ENCODE measurements around the gene CLSTN2. TPM values are rescaled to one million over a fixed set of nuclear protein-coding genes. Genes with fewer than 3 reads are reported as not detected.

Gene CLSTN2
- total and polyA plus RNA-seq, 4 donors = 0.09 to 2.2 (median 0.55) TPM

DNA sequence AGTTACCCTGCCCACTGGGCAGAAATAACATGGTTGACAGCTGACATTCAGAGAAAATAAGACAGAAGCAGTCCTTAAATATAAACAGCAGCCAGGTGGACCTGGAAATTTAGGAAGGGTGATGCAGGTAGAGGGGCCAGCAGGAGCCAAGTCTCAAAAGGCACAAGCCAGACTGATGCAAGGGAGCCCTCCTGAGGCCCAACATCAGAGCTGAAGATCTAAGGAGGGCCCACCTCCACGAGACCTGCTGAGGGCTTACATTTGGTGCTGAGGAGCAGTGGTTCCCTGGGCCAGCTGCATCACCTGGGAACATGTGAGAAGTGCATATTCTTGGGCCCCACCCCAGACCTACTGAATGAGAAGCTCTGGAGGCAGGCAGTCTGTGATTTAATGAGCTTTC, 637.3 kb downstream of the CLSTN2 start:
- H3K4me1 ChIP-seq (ENCODE audit: control insufficient read depth in 4 of 4, insufficient read depth in 4 of 4, low read length in 3 of 4) = peaks cover 3 to 19% (median 6%) of the 10 kb centered on the region in 4 donors
- TF ChIP-seq TAF1 (conservative IDR thresholded peaks at IDR 0.05) (no peak), HNF4A (conservative IDR thresholded peaks at IDR 0.05) (no peak), JUND (IDR thresholded peaks at IDR 0.05) (no peak), FOXA1 (IDR thresholded peaks at IDR 0.05) (no peak)
- TF ChIP-seq, protein P1, sequence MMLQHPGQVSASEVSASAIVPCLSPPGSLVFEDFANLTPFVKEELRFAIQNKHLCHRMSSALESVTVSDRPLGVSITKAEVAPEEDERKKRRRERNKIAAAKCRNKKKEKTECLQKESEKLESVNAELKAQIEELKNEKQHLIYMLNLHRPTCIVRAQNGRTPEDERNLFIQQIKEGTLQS (IDR thresholded peaks at IDR 0.05) = no peak
- no peak for DNase-seq (ENCODE audit: low spot score)
- H3K9me3 ChIP-seq (ENCODE audit: control insufficient read depth in 4 of 4, low read length in 3 of 4) = no peaks in the 10 kb centered on the region
- WGBS = 95% methylated on average over 1 of the region's 1 CpG
- no peak overlapping the region for H3K4me3 ChIP-seq (ENCODE audit: low read depth in 1 of 3, low read length in 3 of 3)
- H3K9ac ChIP-seq (ENCODE audit: low read depth in 1 of 2, low read length in 2 of 2) = no peak overlapping the region
- no peak overlapping the region for H3K27ac ChIP-seq (ENCODE audit: low read depth in 1 of 2, low read length in 2 of 2)
- H3K27me3 ChIP-seq (ENCODE audit: control insufficient read depth in 4 of 4, insufficient read depth in 4 of 4, low read length in 3 of 4) = peaks cover 0 to 2% (median 0%) of the 10 kb centered on the region in 4 donors
- no peaks in the 10 kb centered on the region for H3K36me3 ChIP-seq (ENCODE audit: control insufficient read depth in 4 of 4, insufficient read depth in 3 of 4, low read depth in 1 of 4, low read length in 3 of 4)

GRCh38 chr3:140573011-140573410, 638.0 kb downstream of the CLSTN2 start:
- Histone ChIP-seq H3K36me3 (ENCODE audit: control insufficient read depth in 4 of 4, insufficient read depth in 3 of 4, low read depth in 1 of 4, low read length in 3 of 4) (no peaks in the 10 kb centered on the region), H3K27ac (ENCODE audit: low read depth in 1 of 2, low read length in 2 of 2) (no peak overlapping the region), H3K4me3 (ENCODE audit: low read depth in 1 of 3, low read length in 3 of 3) (no peak overlapping the region), H3K9me3 (ENCODE audit: control insufficient read depth in 4 of 4, low read length in 3 of 4) (no peaks in the 10 kb centered on the region), H3K9ac (ENCODE audit: low read depth in 1 of 2, low read length in 2 of 2) (no peak overlapping the region), H3K27me3 (ENCODE audit: control insufficient read depth in 4 of 4, insufficient read depth in 4 of 4, low read length in 3 of 4) (peaks cover 0 to 2% (median 0%) of the 10 kb centered on the region in 4 donors), H3K4me1 (ENCODE audit: control insufficient read depth in 4 of 4, insufficient read depth in 4 of 4, low read length in 3 of 4) (peaks cover 3 to 19% (median 6%) of the 10 kb centered on the region in 4 donors)
- DNase-seq (ENCODE audit: low spot score) = no peak
- peak in 1 of 2 donors; percentile 11 for TF ChIP-seq RXRA (IDR thresholded peaks at IDR 0.05)
- no peak for TF ChIP-seq REST (IDR thresholded peaks at IDR 0.05)
- no peak for TF ChIP-seq TAF1 (conservative IDR thresholded peaks at IDR 0.05)
- no peak for TF ChIP-seq NR2F2 (IDR thresholded peaks at IDR 0.05)
- WGBS = 28% methylated on average over 3 of the region's 3 CpGs

DNA sequence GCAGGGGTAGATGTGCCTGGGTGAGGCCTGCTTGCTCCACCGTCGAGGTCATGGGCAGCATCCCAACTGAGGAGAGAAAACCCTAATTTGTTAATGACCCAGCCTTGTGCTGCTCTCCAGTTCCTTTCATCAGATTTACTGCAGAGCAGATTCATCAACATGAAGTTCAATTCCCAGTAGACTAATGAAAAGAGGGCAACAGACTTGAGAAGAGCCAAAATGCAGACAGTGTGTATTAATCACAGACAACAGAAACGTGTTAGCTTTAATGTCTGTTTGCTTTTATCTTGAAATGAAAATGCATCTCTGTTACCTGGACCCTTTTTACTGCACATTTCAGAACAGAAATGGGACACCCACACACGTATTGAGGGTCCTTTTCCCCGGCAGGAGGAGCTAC, 639.4 kb downstream of the CLSTN2 start:
- Histone ChIP-seq H3K4me3 (ENCODE audit: low read depth in 1 of 3, low read length in 3 of 3) (no peak overlapping the region), H3K9ac (ENCODE audit: low read depth in 1 of 2, low read length in 2 of 2) (no peak overlapping the region), H3K9me3 (ENCODE audit: control insufficient read depth in 4 of 4, low read length in 3 of 4) (no peaks in the 10 kb centered on the region), H3K27me3 (ENCODE audit: control insufficient read depth in 4 of 4, insufficient read depth in 4 of 4, low read length in 3 of 4) (peaks cover 0 to 2% (median 0%) of the 10 kb centered on the region in 4 donors), H3K4me1 (ENCODE audit: control insufficient read depth in 4 of 4, insufficient read depth in 4 of 4, low read length in 3 of 4) (peaks cover 0 to 13% (median 4%) of the 10 kb centered on the region in 4 donors), H3K27ac (ENCODE audit: low read depth in 1 of 2, low read length in 2 of 2) (no peak overlapping the region), H3K36me3 (ENCODE audit: control insufficient read depth in 4 of 4, insufficient read depth in 3 of 4, low read depth in 1 of 4, low read length in 3 of 4) (no peaks in the 10 kb centered on the region)
- DNase-seq (ENCODE audit: low spot score) = no peak
- no peak for TF ChIP-seq REST (IDR thresholded peaks at IDR 0.05)
- WGBS = 80% methylated on average over 5 of the region's 5 CpGs
